ENCODE results near the gene KIF26B.

KIF26B gene

DNA sequence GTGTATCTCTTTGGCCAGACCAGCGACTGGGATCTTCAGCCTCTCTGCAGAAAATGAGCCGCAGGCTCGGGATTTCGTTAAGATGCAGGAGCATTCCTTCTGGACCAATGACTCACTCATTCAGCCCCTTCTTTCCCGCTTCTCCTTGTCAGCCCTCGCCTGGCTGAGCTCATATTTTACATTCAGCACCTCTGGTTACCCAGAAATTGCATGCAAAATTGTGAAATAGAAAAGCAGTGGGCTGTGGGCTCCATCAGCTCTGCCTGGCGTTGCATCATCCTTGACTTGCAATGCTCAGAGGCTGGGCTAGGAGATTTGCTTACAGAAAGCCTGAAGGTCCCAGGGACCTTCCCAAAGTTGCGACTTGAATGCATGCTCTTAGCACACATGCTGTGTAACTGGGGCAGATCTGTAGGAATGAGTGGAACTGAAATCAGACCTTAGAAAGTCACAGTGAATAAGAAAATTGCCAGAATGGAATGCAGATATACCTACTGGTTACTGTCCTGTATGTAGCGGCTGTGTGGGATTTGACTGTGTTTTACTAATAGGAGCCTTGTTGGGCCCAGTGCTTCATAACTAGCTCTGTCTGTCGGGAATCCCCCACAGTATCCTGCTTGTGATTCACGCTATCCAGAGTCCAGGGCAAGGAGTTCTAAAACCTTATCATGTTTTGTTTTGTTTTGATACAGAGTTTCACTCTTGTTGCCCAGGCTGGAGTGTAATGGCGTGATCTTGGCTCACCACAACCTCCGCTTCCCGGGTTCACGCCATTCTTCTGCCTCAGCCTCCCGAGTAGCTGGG, 444.8 kb downstream of the KIF26B start:
- FAIRE-seq (no peak), DNase-seq (ENCODE audit: insufficient read length, low spot score) (no peak)
- TF ChIP-seq PAX5 (IDR thresholded peaks at IDR 0.05; ENCODE audit: insufficient read depth, low read length, severe bottlenecking) (no peak), POU2F2 (IDR thresholded peaks at IDR 0.05; ENCODE audit: low read depth, low read length) (no peak), SPI1 (IDR thresholded peaks at IDR 0.05; ENCODE audit: low read depth, low read length) (no peak), POLR2AphosphoS5 (IDR thresholded peaks at IDR 0.05; ENCODE audit: low read depth, low read length) (no peak), POLR2A (IDR thresholded peaks at IDR 0.05; ENCODE audit: low read depth, low read length) (no peak), TAF1 (IDR thresholded peaks at IDR 0.05; ENCODE audit: low read depth, low read length) (no peak)

DNA sequence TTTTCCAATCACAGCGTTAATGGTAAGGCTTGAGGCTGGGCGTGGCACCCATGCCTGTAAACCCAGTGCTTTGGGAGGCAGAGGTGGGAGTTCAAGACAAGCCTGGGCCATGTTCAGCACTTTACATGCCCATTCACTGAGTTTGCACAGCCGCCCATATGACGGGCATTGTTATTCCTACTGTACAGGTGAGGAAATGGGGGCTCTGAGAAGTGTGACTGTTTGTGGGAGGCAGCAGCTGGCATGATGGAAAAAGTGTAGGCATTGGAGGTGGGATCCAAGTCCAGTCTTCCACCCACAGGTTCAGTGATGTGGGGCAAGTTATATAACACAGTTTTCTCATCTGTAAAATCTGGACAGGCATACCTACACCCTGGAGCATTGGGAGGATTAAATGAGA, 445.9 kb downstream of the KIF26B start:
- TF ChIP-seq POU2F2 (IDR thresholded peaks at IDR 0.05; ENCODE audit: low read depth, low read length) (no peak), TAF1 (IDR thresholded peaks at IDR 0.05; ENCODE audit: low read depth, low read length) (no peak), POLR2AphosphoS5 (IDR thresholded peaks at IDR 0.05; ENCODE audit: low read depth, low read length) (no peak)
- DNase-seq (ENCODE audit: insufficient read length, low spot score) (no peak), FAIRE-seq (no peak)

DNA sequence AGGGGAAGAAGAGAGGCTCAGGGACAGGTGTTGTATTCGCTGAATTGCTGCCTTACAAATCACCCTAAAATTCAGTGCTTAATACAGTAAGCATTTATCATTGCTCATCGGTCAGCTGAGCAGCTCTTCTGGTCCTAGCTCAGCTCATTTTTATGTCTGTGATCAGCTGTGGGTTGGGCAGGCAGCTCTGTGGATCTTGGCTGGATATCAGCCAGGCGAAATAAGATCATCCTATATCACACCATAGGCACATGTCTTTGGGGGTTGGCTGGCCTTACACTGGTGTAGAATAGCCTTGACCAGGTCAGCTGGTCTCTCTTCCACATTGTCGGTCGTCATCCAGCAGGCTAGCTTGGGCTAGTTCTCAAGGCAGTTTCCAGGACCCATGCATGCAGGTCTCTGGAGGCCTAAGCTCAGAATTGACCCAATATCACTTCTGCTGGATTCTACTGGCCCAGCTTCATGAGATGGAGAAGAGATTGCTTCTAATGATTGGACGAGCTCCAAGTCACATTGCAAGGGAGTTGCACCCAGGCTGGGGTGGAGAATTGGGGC, 448.6 kb downstream of the KIF26B start:
- DNase-seq (ENCODE audit: insufficient read length, low spot score) (no peak), FAIRE-seq (no peak)
- TF ChIP-seq PAX5 (IDR thresholded peaks at IDR 0.05; ENCODE audit: insufficient read depth, low read length, severe bottlenecking) = no peak
- TF ChIP-seq SPI1 (IDR thresholded peaks at IDR 0.05; ENCODE audit: low read depth, low read length) = no peak
- no peak for TF ChIP-seq TAF1 (IDR thresholded peaks at IDR 0.05; ENCODE audit: low read depth, low read length)
- TF ChIP-seq POLR2A (IDR thresholded peaks at IDR 0.05; ENCODE audit: low read depth, low read length) = no peak
- TF ChIP-seq POU2F2 (IDR thresholded peaks at IDR 0.05; ENCODE audit: low read depth, low read length) = no peak
- no peak for TF ChIP-seq POLR2AphosphoS5 (IDR thresholded peaks at IDR 0.05; ENCODE audit: low read depth, low read length)

DNA sequence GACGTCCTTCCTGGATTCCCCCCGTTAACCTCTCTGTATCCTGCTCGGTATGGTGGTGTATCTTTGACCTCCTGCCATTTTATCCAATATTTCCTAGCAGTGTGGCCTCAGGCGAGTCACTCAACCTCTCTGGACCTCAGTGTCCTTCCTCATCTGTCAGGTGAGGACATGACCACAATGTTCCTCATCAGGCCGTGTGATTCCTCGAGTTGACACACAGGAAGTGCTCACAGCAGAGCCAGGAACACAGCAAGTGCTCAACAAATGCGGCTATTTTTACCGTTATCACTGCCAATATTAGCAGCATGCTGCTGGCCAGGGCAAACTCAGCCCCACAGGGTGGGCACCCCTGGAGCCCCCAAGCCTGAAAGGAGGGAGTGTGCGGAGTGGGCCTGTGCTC, 450.2 kb downstream of the KIF26B start:
- TF ChIP-seq SPI1 (IDR thresholded peaks at IDR 0.05; ENCODE audit: low read depth, low read length) = no peak
- no peak for TF ChIP-seq TAF1 (IDR thresholded peaks at IDR 0.05; ENCODE audit: low read depth, low read length)
- TF ChIP-seq POLR2AphosphoS5 (IDR thresholded peaks at IDR 0.05; ENCODE audit: low read depth, low read length) = no peak
- TF ChIP-seq POLR2A (IDR thresholded peaks at IDR 0.05; ENCODE audit: low read depth, low read length) = no peak
- TF ChIP-seq POU2F2 (IDR thresholded peaks at IDR 0.05; ENCODE audit: low read depth, low read length) = no peak
- TF ChIP-seq PAX5 (IDR thresholded peaks at IDR 0.05; ENCODE audit: insufficient read depth, low read length, severe bottlenecking) = no peak
- DNase-seq (ENCODE audit: insufficient read length, low spot score) (no peak), FAIRE-seq (no peak)

DNA sequence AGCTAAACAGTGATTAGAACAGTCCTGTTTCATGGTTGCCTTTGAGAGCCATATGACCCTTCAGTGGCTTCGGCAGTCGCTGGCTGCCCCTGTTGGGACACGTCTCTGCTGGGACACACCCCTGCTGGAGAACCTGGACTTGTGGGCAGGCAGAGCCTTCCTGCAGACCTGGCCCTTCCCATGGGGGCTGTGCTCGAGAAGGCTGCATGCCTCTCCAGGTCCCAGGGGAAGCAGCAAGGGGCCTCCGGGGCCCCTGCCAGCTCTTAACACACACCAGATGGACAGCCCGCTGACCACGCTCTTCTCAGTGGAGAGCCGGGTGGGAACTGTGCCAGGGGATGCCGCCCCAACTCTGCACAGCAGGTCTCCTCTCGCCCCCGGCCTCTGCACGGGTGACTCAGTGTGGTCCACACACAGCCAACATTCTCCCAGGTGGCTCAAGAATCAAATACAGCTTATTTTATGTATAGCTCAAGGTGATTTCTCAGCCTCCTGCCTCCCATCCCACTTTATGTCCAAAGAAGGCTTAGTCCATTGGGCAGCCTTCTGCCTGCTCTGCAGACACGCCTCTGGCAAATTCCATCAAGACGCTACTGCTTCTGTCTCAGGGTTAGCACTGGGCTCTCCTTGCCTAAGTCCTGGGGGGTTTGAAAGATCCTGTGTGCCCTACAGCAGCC, 450.8 kb downstream of the KIF26B start:
- no peak for TF ChIP-seq TAF1 (IDR thresholded peaks at IDR 0.05; ENCODE audit: low read depth, low read length)
- no peak for TF ChIP-seq POLR2AphosphoS5 (IDR thresholded peaks at IDR 0.05; ENCODE audit: low read depth, low read length)
- TF ChIP-seq POU2F2 (IDR thresholded peaks at IDR 0.05; ENCODE audit: low read depth, low read length) = no peak
- no peak for TF ChIP-seq POLR2A (IDR thresholded peaks at IDR 0.05; ENCODE audit: low read depth, low read length)
- no peak for TF ChIP-seq SPI1 (IDR thresholded peaks at IDR 0.05; ENCODE audit: low read depth, low read length)
- no peak for TF ChIP-seq PAX5 (IDR thresholded peaks at IDR 0.05; ENCODE audit: insufficient read depth, low read length, severe bottlenecking)
- no peak for DNase-seq (ENCODE audit: insufficient read length, low spot score)
- no peak for FAIRE-seq

DNA sequence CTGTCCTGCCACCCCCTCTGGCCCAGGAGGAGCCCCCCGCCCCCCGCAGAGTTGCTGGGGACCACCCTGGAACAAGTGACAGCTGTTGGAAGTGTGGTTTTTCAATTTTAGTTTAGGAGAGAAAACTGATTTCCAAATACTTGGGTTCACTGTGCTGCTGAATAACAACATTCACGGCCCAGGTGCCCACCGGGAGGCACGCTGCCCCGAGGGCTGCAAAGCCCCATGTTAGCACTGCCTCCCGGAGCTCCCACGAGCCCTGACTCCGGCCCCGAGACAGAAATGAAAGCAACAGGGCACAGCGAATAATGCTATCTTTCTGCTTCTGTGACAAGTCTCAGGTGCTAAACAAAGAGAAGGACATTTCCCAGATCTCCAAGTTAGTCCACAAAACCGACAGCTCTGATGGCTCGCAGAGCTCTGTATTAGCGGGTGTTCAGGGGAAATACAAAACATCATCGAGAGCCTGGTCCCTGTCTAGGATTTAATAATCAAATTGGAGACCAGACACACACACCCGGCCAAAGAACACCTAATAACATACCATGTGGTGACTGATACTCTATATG, 451.5 kb downstream of the KIF26B start:
- TF ChIP-seq POU2F2 (IDR thresholded peaks at IDR 0.05; ENCODE audit: low read depth, low read length) (no peak), TAF1 (IDR thresholded peaks at IDR 0.05; ENCODE audit: low read depth, low read length) (no peak), SPI1 (IDR thresholded peaks at IDR 0.05; ENCODE audit: low read depth, low read length) (no peak), PAX5 (IDR thresholded peaks at IDR 0.05; ENCODE audit: insufficient read depth, low read length, severe bottlenecking) (no peak), POLR2A (IDR thresholded peaks at IDR 0.05; ENCODE audit: low read depth, low read length) (no peak), POLR2AphosphoS5 (IDR thresholded peaks at IDR 0.05; ENCODE audit: low read depth, low read length) (no peak)
- no peak for DNase-seq (ENCODE audit: insufficient read length, low spot score)
- no peak for FAIRE-seq

DNA sequence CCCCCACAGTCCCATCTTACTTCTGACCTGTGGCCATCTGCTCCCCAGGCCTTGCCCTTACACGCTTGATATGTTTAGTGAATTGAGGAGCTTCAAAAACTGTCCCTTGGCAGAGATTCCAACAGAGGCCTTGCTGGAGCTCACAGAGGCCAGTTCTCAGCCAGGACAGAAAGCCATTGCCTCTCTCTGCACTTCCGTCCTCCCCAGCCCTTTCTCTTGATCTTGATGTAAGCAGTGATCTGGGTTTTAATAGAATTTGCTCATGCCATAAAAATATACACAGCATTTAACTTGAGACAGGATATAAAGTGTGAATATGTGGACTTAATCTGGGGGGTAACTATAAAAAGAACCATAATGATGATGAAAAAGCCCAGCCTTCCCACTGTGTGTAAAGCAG, 453.5 kb downstream of the KIF26B start:
- no peak for FAIRE-seq

DNA sequence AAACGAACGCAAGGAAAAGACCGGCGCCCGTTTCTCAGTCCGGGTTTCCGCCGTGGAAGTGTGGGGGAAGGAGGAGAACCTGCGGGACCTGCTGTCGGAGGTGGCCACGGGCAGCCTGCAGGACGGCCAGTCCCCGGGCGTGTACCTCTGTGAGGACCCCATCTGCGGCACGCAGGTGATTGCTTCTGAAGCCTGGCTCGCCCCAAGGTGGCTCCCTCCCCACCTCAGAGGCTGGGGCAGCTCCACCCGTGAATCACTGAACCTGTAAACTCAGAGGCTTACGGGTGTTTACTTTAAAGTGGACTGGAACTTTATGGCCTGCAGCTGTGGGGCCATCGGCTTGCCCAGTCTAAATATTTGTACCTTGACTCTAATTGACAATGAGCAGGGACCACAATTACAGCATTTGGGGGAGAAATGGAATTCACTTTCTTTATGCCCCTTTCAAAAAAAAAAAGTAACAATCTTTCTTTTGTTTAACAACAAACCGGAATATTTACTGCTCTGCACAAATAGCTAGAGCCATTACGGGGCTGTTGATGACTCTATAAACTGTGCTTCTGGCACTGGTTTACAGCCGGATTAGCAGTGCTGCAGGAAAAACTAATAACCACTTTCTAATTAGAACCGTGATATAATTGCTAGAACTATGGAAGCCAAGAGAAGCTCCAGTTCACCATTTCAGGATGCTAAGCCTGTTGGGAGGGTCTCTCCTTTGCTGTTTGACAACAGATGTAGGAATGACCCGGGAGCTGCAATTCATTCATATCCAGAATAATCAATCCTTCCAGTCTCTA, 454.8 kb downstream of the KIF26B start:
- DNase-seq (ENCODE audit: insufficient read length, low spot score) (no peak), FAIRE-seq (no peak)
- TF ChIP-seq POLR2A (IDR thresholded peaks at IDR 0.05; ENCODE audit: low read depth, low read length) = no peak
- no peak for TF ChIP-seq POLR2AphosphoS5 (IDR thresholded peaks at IDR 0.05; ENCODE audit: low read depth, low read length)
- TF ChIP-seq TAF1 (IDR thresholded peaks at IDR 0.05; ENCODE audit: low read depth, low read length) = no peak
- TF ChIP-seq PAX5 (IDR thresholded peaks at IDR 0.05; ENCODE audit: insufficient read depth, low read length, severe bottlenecking) = no peak
- no peak for TF ChIP-seq SPI1 (IDR thresholded peaks at IDR 0.05; ENCODE audit: low read depth, low read length)
- TF ChIP-seq POU2F2 (IDR thresholded peaks at IDR 0.05; ENCODE audit: low read depth, low read length) = no peak

More for the DNA sequence above, 453.5 kb downstream of the KIF26B start:
- DNase-seq (ENCODE audit: insufficient read length, low spot score) = no peak
- TF ChIP-seq POLR2A (IDR thresholded peaks at IDR 0.05; ENCODE audit: low read depth, low read length) (no peak), SPI1 (IDR thresholded peaks at IDR 0.05; ENCODE audit: low read depth, low read length) (no peak), PAX5 (IDR thresholded peaks at IDR 0.05; ENCODE audit: insufficient read depth, low read length, severe bottlenecking) (no peak), TAF1 (IDR thresholded peaks at IDR 0.05; ENCODE audit: low read depth, low read length) (no peak), POU2F2 (IDR thresholded peaks at IDR 0.05; ENCODE audit: low read depth, low read length) (no peak), POLR2AphosphoS5 (IDR thresholded peaks at IDR 0.05; ENCODE audit: low read depth, low read length) (no peak)
